Activated CD4-positive, CD25-positive, alpha-beta regulatory T cell (primary cell): ENCODE measurements around the gene DDX39A.
A peak's percentile ranks its signal among the peaks of the same experiment; 100 is the strongest.

ENCODE experiments used
- DNase-seq, 4 experiments: peaks; one replicate each; lab custom pipeline; 2025; lab: John Stamatoyannopoulos, UW

DDX39A gene

DNA sequence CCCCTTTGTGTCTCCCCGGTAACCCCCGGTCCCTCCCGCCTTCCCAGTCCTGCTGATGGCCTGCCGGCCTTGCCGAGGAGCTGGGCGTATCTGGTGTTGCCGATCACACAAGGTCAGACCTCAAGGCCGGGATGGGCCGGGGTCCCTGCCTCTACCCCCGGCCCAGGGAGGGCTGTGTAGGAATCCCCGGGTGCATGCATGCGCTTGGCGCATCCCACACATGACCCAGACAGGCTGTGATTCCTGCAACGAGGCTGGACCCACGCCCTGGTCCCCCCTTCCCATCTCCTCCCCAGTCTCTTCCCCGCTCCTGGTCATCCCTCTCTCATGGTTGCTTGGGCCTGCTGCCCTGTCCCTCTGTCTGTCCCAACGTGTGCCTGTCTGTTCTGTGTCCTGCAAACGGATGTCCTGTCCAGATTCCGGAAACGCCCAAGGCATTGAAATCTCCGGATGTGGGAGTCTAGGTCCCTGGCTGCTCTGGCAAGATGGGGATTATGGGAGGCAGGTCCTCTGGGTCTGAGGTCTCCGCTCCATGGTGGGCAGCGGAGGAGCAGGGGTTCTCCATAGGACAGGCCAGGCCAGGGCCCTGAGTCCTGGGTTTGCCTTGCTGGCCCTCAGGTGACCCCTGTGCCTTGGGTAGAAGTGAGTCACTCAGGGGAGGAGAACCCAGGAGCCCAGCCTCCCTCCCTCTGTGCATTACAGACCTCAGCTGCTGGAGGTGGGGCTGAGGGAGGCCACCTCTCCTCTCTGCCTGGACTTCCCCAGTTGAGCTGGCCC, 15.6 kb upstream of the DDX39A start:
- no peak for DNase-seq

DNA sequence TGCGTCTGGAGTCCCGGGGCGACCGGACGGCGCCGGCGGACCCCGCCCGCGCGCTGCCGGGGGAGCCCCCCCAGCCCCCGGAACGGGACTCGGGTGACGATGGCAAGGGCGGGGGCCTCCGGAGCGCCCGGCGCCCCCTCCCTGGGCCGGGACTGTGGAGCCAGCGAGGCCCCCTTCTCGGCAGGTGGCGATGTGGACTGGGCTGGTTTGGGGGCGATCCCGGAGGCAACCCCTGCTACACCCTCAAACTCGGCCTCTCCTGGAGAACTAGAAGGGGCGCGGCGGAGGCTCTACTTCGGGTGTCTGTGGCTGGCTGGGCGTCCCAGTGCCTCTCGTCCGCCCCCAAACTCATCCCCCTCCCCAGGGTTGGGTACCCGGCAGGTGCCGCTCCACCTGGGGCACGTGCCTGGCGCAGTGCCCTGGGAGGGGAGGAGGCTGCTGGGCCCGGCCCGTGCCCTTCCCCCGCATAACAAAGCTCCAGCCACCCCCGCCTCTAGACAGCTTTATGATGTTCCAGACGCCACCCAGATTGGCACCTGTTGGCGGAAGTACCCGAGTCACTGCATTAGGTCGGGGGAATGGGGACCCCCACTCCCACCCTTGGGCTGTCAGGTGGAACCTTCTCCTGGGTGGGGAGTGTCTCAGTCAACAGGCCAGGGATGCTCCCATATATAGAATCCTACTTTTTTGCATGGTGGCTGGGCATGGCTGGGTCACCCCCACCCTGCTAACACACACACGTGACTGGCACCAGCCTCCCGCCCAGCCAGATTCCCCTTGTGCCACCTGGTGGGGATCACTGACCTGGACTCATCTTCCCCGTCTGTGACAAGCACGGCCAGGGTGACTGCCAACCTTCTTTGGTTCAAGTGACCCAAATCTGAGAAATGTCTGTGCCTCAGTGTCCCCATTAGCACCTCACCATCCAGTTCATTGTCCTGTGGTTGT, 14.7 kb upstream of the DDX39A start:
- no peak for DNase-seq

DNA sequence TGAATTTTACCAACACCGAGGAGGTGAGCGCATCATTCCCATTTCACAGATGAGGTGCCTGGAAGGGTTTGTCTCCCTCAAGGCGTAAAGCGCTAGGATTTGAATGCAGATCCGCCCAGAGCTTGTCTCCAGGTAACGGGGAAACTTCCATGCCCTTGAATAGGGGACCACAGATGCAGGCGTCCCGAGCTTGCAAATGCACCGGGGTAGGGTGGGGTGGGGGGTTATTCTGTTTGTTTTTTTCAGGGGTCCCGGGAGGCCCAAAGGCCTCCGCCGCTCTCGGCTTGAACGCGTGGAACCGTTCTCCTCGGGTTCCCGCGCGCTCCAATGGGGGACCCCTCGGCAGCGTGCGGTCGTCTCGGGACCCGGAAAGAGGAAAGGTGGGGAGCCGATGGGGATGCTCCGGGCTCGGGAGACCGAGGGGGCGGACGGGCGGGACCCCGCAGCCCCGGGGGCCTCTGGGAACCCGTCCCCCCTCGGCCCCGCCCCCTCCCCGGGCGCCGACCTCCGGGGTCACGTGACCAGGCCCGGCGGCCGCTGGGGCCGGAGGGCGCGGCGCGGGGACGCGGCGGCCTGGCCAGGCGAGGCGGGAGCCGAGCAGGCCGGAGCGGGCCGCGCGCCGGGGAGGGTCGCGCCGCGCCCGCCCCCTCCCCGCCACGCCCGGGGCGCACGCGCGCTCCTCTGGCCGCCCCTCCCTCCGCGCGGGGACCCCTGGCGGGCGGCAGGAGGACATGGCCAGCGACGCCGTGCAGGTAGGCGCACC, 13.8 kb upstream of the DDX39A start, which contains the start of gene PKN1:
Gene PKN1, plus strand, starts transcription at position 516 of the 763 bp plus-strand sequence. Its CDS starts 216 bp downstream, at position 732.
- peak in 1 of 4 experiments; percentile 26 for DNase-seq

DNA sequence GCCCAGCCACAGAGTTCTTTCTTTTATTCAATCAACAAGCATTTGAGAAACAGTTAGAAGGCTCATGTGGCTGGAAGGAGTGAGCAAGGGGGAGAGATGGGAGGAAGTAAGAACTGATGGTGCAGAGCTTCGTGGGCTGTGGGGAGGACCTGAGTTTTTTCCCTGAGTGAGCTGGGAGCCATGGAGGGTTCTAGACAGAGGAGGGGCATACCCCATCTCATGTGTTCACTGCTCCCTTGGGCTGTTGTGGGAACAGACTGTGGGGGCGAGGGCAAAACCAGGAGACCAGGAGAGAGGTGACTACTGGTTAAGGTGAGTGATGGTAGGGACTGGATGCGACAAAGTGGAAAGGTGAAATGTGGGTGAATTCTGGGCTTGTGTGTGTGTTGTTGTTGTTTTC, 11.6 kb upstream of the DDX39A start:
- no peak for DNase-seq

DNA sequence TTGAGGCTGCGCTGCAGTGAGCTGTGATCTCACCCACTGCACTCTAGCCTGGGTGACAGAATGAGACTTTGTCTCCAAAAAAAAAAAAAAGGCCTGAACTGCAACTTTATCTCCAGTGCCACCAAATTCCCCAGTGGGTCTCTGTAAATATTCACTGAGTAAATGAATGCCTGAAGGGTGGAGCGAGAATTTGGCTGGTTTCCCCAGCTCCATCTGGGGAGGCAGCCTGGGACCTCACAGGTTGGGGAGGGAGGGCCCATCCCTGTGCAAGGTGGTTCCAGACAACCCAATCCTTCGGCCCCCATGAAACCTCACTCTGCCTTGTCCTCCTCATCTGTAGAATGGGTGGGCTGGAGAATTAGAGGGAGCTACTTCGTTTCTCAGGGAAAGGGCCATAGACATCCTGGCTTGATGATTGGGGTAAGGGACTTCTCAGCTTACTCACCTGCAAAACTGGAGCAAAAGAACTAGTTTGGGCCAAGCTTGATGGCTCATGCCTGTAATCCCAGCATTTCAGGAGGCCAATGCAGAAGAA, 9.8 kb upstream of the DDX39A start:
- DNase-seq = no peak

DNA sequence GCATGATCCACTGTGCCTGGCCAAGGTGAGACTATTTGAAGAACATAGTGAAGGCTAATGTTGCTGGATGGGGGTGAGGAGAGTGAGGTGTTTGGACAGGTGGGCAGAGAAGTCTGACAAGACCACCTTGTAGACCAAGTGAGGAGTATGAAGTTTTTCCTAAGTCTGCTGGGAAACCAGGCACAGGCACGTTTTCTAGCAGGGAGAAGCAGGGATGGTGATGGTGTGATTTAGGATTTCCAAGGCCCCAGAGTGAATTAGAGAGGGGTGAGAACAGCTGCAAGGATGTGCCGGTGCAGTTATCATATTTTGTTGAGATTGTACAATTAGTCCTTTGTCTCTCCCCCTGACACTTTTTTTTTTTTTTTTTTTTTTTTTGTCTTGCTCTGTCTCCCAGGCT, 8.3 kb upstream of the DDX39A start:
- no peak for DNase-seq

DNA sequence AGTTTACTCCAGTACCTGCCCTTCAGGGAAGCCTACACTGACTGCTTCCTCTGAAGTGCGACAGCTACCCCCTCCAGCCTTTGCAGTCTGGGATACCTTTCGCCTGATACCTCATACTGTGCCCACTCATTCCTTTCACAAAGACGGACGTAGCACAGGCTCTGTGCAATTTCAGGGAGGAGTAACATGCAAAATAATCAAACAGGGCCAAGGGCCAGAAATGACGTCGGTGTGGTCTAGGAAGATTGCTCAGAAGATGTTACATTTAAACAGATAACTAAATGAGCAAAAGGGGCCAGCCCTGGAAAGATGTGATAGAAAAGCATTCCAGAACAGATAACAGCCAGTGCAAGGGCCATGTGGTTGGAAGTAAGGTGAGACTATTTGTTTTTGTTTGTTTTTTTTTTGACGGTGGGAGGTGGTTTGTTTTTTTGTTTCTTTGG, 6.6 kb upstream of the DDX39A start:
- no peak for DNase-seq

DNA sequence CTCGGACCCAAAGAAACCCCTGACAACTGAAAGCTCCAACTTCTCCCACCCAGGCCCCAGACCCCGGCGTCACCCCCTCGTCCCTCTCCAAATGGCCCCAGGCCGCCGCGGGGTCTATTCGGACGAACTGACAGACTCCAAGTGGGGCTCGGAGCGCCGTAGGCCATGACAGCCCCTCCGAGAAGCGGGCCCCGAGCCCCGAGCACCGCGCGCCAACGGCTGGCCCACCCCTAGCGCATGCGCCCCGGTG, 360 bp downstream of the DDX39A start:
- peak in 1 of 4 experiments; percentile 78 for DNase-seq

DNA sequence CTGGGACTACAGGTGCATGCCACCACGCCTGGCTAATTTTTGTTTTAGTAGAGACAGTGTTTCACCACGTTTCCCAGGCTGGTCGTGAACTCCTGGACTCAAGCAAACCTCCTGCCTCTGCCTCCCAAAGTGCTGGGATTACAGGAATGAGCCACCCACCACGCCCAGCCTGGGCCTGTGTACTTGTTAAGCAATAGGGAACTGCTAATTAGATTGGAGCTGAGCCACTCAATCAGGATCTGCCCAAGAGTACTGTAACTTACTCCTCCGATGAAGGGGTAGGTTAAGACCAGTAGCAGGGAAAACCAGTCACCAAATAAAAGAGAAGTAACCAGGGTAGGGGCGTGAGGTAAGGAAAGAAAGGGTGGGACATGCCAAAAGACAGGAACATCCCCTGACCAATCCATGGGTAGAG, 2.3 kb downstream of the DDX39A start:
- DNase-seq = no peak

DNA sequence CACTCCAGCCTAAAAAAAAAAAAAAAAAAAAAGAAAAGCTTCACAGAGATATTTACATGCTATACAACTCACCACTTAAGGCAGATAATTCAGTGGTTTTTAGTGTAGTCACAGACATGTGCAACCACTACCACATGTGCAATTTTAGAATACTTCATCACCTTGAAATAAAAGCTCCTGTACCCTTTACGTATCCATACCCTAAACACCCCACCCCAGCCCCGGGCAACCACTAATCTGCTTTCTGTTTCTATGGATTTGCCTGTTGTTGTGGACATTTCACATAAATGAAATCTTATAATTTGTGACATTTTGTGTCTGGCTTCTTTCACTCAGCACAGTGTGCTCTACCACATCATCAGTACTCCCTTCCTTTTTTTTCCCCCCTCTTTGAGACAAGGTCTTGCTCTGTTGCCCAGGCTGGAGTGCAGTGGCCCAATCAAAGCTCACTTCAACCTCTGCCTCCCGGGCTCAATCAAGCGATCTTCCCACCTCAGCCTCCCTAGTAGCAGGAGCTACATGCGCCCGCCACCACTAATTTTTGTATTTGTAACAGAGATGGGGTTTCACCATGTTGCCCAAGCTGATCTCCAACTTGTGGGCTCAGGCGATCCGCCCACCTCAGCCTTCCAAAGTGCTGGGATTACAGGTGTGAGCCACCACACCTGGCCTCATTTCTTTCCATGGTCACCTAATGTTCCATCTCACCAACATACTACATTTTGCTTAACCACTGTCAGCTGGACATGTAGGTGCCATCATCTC, 4.0 kb downstream of the DDX39A start:
- no peak for DNase-seq

DNA sequence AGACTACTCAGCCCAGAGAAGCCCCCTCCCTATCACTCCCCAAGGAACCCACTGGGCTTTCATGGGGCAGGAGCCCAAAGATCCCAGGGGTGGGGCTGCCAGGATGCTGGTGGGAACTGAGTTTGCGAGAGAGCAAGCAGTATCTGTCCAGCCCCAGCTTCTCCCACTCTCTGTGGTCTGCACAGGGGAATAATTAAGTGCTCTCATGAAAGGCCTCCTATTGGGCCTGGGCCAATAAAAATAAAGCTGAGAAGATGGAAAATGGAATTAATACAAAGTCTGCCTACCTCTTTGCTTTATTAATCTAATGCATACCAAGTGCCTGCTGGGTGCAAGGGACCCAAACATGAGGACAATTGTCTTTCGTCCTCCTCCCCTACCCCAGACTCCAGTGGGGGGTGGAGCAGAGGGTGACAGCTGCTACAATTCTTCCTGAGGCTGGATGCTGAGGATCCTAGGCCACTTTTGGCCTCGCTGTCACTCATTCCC, 5.4 kb downstream of the DDX39A start:
- DNase-seq = no peak

DNA sequence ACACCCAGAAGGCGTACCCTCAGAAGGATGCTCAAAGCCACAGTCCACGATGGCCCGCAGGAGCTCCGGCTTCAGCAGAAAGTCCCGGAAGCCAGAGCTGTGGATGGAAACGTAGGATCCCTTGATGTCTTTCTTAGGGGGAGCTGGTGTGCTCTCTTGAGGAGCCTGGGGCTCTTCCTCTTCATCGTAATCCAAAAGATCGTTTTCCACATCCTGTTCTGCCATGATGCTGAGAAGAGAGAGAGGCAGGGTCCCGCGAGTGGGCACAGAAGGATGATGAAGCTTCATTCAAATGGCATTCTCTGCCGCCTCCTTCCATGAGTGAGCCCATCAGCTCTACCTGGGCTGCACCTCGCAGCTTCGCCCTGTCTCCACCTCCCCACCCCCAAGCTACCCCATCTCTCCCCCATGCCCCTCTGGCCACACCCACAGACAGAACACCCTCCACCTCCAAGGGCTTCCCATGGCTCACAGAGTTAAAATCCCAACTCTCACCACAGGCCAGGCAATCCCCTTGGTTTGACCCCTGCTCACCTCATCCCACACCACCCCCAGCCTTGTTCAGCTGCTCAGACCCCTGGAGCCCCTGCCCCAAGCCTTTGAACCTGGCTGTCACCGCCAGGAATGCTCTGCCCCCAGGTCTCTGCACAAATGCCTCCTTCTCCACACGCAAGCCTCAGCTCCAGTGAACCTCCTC, 6.0 kb downstream of the DDX39A start:
- no peak for DNase-seq

DNA sequence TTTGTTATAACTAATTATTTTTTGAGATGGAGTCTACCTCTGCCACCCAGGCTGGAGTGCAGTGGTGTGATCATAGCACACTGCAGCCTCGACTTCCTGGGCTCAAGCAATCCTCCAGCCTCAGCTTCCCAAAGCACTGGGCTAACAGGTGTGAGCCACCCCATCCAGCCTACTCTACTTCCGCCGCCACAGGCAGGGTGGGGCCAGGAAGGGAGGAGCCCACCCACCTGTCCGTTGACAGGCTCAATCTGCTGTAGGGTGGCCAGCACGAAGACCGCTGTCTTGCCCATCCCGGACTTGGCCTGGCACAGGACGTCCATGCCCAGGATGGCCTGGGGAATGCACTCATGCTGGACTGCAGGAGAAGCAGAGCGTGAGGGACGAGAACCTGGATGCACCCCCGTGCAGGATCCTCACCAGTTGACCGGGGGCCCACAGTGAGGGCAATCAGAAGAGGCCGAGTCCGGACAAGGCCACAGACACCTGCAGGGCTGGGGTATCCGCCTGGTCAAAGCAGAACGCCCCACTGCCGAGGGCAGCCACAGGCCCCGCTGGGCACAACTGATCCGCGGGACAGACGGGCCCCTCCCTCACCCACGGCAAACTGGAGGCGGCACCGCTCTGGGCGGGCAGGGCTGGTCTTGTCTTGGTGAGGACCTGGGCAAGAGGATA, 6.7 kb downstream of the DDX39A start:
- no peak for DNase-seq

DNA sequence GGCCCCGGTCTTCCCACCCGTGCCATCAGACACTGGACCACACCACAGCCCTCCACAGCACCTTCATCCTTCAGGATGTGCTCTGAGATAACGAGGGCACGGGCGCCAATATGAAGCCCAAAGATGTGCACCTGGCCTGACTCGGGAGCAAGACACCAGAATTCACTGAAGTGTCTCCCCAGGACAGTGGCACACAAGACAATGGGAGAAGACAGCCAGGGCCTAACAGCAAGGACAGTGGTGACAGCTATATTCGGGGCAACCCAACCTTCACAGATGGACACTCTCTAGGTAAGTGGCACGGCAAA, 7.2 kb downstream of the DDX39A start:
- no peak for DNase-seq

DNA sequence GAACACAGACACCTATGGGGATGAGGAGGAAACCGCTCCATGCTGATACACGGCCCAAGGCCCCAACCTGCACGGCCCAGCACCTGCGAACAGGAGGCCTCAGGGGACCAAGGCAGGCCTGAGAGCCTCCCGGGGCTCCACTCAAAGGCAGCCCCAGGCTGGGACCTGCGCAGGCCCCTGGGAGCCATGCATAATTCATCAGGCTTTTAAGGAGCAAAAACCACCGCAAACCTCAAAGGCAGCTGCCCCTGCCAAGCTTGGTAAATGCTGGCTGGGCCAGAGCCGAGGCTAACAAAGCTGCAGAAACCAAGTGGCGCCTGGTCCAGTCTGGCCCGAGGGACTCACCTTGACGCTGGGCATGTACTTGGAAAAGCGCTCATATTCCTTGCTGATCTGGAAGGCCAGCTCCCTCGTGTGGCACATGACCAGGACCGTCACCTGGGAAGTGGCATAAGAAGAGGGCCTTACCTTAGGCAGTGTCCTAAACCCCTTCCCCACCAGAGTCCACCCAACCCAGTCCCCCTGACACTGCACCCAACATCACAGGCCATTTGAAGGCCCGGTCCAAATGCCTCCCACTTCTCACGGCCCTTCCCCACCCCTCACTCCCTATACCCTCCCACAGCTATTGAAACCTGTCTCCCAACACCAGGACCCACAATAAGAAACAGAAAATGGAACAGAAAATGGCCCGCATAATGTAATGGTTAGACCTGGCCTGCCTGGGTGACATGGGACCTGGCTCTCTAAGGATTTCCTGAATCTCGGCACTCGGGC, 7.8 kb downstream of the DDX39A start:
- no peak for DNase-seq

DNA sequence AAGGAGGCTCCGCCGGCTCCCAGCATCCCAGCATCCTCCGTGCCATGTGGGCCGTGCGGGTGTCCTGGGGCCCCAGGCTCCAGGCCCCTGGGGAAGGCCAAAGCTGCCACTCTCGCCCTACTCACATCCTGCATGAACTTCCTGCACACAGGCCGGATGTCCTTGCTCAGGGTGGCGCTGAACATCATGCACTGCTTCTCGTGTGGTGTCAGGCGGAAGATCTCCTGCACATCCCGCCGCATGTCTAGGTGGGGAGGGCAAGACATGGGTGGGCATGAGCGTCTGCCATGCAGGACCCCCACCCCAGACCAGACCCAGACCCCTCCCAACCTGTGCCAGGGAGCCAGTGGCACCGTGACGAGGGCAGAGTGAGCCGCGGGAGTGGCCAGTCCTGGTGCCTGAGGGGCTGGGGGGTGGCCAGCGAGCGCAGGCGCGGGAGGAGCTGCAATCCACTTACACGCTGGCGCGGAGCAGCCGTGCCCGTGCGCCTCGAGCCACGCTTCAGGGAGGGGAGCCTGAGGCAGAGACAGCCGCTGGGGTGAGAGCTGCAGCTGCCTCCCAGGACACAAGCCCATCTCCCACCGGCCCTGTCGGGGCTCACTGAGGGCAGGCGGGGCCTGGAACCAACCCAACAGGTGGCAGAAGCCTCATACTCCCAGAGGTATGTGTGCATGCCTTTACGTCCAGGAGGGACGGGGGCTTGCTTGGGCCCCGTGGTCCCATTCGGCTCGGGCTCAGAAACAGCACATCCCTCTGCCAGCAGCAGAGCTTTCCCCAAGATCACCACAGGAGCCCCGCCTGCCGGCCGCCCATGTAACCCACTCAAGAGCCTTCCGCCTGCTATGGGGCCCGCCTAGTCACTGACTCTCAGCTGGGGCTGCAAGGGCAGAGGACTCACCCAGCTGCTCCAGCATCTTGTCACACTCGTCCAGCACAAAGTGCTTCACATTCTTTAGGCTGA, 8.8 kb downstream of the DDX39A start:
- no peak for DNase-seq

DNA sequence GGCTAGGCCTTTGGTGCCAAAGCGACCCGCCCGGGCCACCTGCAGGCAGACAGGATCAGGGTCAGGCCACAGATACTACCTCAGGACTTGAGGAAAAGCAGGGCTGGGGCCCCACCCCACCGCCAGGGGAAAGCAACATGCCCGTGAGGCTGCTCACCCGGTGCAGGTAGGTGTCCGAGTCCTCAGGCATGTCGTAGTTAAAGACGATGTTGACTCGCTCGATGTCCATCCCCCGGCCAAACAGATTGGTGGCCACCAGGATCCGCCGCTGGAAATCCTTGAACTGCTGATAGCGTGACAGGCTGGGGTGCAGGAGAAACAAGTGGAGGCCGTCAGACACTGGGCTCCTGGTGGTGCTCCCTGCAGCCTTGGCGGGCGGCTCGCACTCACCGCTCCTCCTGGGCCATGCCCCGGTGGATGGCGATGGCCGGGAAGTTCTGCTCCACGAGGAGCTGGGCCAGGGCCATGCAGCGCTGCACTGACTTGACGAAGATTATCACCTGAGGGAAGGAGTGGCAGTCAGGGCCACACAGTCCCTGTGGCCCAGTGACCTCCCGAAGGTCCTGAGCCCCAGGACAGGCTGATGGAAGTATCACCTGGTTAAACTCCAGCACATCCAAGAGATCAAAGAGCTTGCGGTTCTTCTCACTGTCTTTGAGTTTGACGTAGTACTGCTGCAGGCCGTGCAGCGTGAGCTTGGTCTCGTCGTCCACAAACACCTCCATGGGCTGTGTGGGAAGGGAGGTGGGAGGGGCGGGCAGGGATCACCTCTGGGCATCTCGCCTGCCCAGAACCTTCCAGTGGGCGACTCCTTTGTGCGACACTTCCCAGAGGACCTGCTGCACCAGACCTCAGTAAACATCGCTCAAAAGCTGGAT, 9.8 kb downstream of the DDX39A start:
- DNase-seq = no peak
